Thyroid gland (tissue), 4 donors: ENCODE data around the gene PTN. TPM values are rescaled to one million over a fixed set of nuclear protein-coding genes. Genes with fewer than 3 reads are reported as not detected.
"Not testable (repeated sequence)": the region's sequence is repeated elsewhere in the genome, so short reads cannot be mapped to it uniquely, and the experiment has no call there.

Experiments used
- DNase-seq, 2 donors: peaks; one replicate each; pipeline ENCODE4 v3.0.0-alpha.2; 2019
- H3K27ac ChIP-seq, 3 donors: fragments of 200-600 bp; sonication (generic); 1 replicate in 2 of 3; 2 replicates in 1 of 3; pipeline ENCODE4 v1.5.1; 2016 to 2019; ENCODE audit warnings: mild to moderate bottlenecking in 1 of 3, moderate library complexity in 1 of 3
- H3K27me3 ChIP-seq: fragments of 200-600 bp; sonication (generic); one replicate; pipeline ENCODE4 v1.5.1; 2019
- H3K36me3 ChIP-seq, 2 donors: fragments of 200-600 bp; sonication (generic); one replicate each; pipeline ENCODE4 v1.5.1; 2016 to 2019
- H3K4me1 ChIP-seq, 2 donors: fragments of 200-600 bp; sonication (generic); one replicate each; pipeline ENCODE4 v1.5.1; 2017 to 2019
- H3K4me3 ChIP-seq, 3 donors: fragments of 200-600 bp; sonication (generic); replicated peaks in 1 of 3; 1 replicate in 2 of 3; 2 replicates in 1 of 3; pipeline ENCODE4 v1.5.1; 2016; ENCODE audit warnings: mild to moderate bottlenecking in 1 of 3
- H3K9me3 ChIP-seq: fragments of 200-600 bp; sonication (generic); one replicate; pipeline ENCODE4 v1.5.1; 2017
- CTCF ChIP-seq, 6 experiments: fragments of 200-600 bp in 3 of 6; fragments of 450-650 bp in 3 of 6; sonication (generic) in 3 of 6; IDR thresholded peaks; one replicate each; pipeline ENCODE4 v1.5.1; 2016 to 2019; ENCODE audit warnings: antibody characterized with exemption in 6 of 6, mild to moderate bottlenecking in 2 of 6, inconsistent platforms in 1 of 6, moderate library complexity in 1 of 6
- POLR2A ChIP-seq, 2 donors: fragments of 450-650 bp; IDR thresholded peaks; one replicate each; pipeline ENCODE4 v1.6.1; 2017; ENCODE audit warnings: antibody characterized with exemption in 2 of 2, mild to moderate bottlenecking in 2 of 2, moderate library complexity in 1 of 2
- WGBS, 2 donors: methylation state at CpG; one replicate each; pipeline ENCODE4 v1.1.5; 2017; 5-methylcytosine and 5-hydroxymethylcytosine counted together
- intact Hi-C: fragments of 100-400 bp; cut with DNase I; formaldehyde crosslinking; loops from one replicate; pipeline ENCODE4 v1.15.1; 2023
- total RNA-seq, 4 donors: library from RNA; depleted of rRNA; stranded (reverse); fragments of >200 nt; gene quantifications; one replicate each; pipeline ENCODE4 v1.2.3, GENCODE V29; 2016

The PTN gene
- total RNA-seq, 4 donors from 2014 or later: 6.1 to 40.3 (median 9.2) TPM

- H3K27me3 ChIP-seq: no peaks in the 10 kb centered on the region
- no peaks in the 10 kb centered on the region for H3K4me1 ChIP-seq
- no peak overlapping the region for H3K4me3 ChIP-seq
- 90 to 93% methylated on average over 5 of the region's 5 CpGs for WGBS, 2 donors
- intact Hi-C loops: no loop called here
- DNase-seq: no peak
- no peaks in the 10 kb centered on the region for H3K9me3 ChIP-seq
- no peaks in the 10 kb centered on the region for H3K36me3 ChIP-seq
- H3K27ac ChIP-seq: no peak overlapping the region
- no peak for TF ChIP-seq CTCF (IDR thresholded peaks at IDR 0.05)
- no peak for TF ChIP-seq POLR2A (IDR thresholded peaks at IDR 0.05)
Observed at GRCh38 chr7:137272249-137272648, 71.3 kb downstream of the PTN start.

DNA sequence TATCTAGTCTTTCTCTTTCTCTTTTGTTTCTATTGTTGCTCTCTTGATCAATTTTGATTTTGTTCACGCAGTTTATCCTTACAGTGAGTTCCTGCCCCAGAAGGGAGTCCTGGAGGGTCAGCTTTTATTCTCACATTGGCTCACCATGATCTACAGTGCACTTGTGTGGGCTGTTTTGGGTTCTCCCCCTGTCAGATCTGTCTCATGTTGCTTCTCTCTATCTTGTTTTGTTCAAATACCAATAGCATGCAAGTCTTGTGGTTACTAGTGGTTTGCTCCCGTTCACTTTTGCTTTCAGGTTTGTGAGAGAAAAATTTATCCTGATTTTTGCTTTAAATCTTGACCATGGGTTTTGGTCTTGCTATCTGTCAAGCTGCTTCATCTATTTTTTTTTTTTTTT is 74.3 kb downstream of the PTN start:
- WGBS, 2 donors: 92 to 95% methylated on average over 2 of the region's 2 CpGs
- Histone ChIP-seq H3K4me3 (no peak overlapping the region), H3K36me3 (no peaks in the 10 kb centered on the region), H3K27ac (no peak overlapping the region), H3K4me1 (no peaks in the 10 kb centered on the region), H3K9me3 (no peaks in the 10 kb centered on the region), H3K27me3 (no peaks in the 10 kb centered on the region)
- no peak for TF ChIP-seq POLR2A (IDR thresholded peaks at IDR 0.05)
- no peak for TF ChIP-seq CTCF (IDR thresholded peaks at IDR 0.05)
- intact Hi-C loops: no loop called here
- no peak for DNase-seq

- H3K36me3 ChIP-seq, H3K27me3 ChIP-seq, H3K4me1 ChIP-seq, H3K9me3 ChIP-seq, H3K4me3 ChIP-seq, H3K27ac ChIP-seq, intact Hi-C loops, DNase-seq: not testable (repeated sequence)
- 94 to 97% methylated on average over 33 to 34 of the region's 34 CpGs for WGBS, 2 donors
Observed at GRCh38 chr7:137268001-137268865, 75.3 kb downstream of the PTN start.

GRCh38 chr7:137266764-137267163 is 76.8 kb downstream of the PTN start:
- no peak overlapping the region for H3K4me3 ChIP-seq
- H3K4me1 ChIP-seq: no peaks in the 10 kb centered on the region
- TF ChIP-seq POLR2A (IDR thresholded peaks at IDR 0.05) (no peak), CTCF (IDR thresholded peaks at IDR 0.05) (no peak)
- no peak overlapping the region for H3K27ac ChIP-seq
- H3K9me3 ChIP-seq: no peaks in the 10 kb centered on the region
- H3K27me3 ChIP-seq: no peaks in the 10 kb centered on the region
- 74 to 89% methylated on average over 4 of the region's 4 CpGs for WGBS, 2 donors
- no peak for DNase-seq
- intact Hi-C loops: no loop called here
- no peaks in the 10 kb centered on the region for H3K36me3 ChIP-seq

- WGBS, 2 donors: 87 to 92% methylated on average over 7 of the region's 7 CpGs
- H3K9me3 ChIP-seq, intact Hi-C loops, DNase-seq, H3K4me1 ChIP-seq, H3K4me3 ChIP-seq, H3K36me3 ChIP-seq, H3K27me3 ChIP-seq, H3K27ac ChIP-seq: not testable (repeated sequence)
Observed at GRCh38 chr7:137265480-137265879, 78.1 kb downstream of the PTN start.

- no peak overlapping the region for H3K4me3 ChIP-seq
- no peaks in the 10 kb centered on the region for H3K4me1 ChIP-seq
- no peak overlapping the region for H3K27ac ChIP-seq
- no peak for TF ChIP-seq POLR2A (IDR thresholded peaks at IDR 0.05)
- no peak for TF ChIP-seq CTCF (IDR thresholded peaks at IDR 0.05)
- no peak for DNase-seq
- H3K9me3 ChIP-seq: no peaks in the 10 kb centered on the region
- intact Hi-C loops: no loop called here
- H3K27me3 ChIP-seq: no peaks in the 10 kb centered on the region
- no peaks in the 10 kb centered on the region for H3K36me3 ChIP-seq
- WGBS, 2 donors: 93 to 94% methylated on average over 7 of the region's 7 CpGs
Observed at GRCh38 chr7:137262599-137262998, 80.9 kb downstream of the PTN start.
